Kidney (tissue), 14 donors: ENCODE results near the gene PROC. TPM values are rescaled to one million over a fixed set of nuclear protein-coding genes. Genes with fewer than 3 reads are reported as not detected.

Experiments
- DNase-seq, 5 donors: peaks; one replicate each; pipeline ENCODE4 v3.0.0-alpha.2; 2013 to 2020
- FAIRE-seq: peaks from 2 replicates; lab custom pipeline; 2012; peaks lifted over from hg19 to GRCh38; lab: Jason Lieb, UNC
- H3K27ac ChIP-seq, 2 donors: one replicate each; pipeline ENCODE4 v1.7.0; 2013; ENCODE audit warnings: low read depth in 2 of 2, low read length in 2 of 2, inconsistent platforms in 1 of 2
- H3K27me3 ChIP-seq: one replicate; pipeline ENCODE4 v1.7.1; 2013; ENCODE audit warnings: low read length, inconsistent platforms; ENCODE audit not compliant: control insufficient read depth, insufficient read depth
- H3K36me3 ChIP-seq, 3 donors: one replicate each; pipeline versions ENCODE4 v1.7.0 to v1.7.1; 2013; ENCODE audit warnings: low read length in 3 of 3, control low read depth in 1 of 3, inconsistent platforms in 1 of 3; ENCODE audit not compliant: insufficient read depth in 3 of 3, control insufficient read depth in 2 of 3
- H3K4me1 ChIP-seq, 3 donors: one replicate each; pipeline versions ENCODE4 v1.7.0 to v1.7.1; 2013; ENCODE audit warnings: low read length in 3 of 3, inconsistent platforms in 1 of 3, low read depth in 1 of 3; ENCODE audit not compliant: control insufficient read depth in 2 of 3, insufficient read depth in 2 of 3
- H3K4me3 ChIP-seq, 3 donors: one replicate each; pipeline versions ENCODE4 v1.7.0 to v1.8.1; 2013; ENCODE audit warnings: low read length in 3 of 3, control low read depth in 1 of 3, inconsistent platforms in 1 of 3
- H3K9ac ChIP-seq, 3 donors: one replicate each; pipeline versions ENCODE4 v1.7.0 to v1.7.1; 2013; ENCODE audit warnings: low read length in 3 of 3, control low read depth in 1 of 3, inconsistent platforms in 1 of 3
- H3K9me3 ChIP-seq, 3 donors: one replicate each; pipeline versions ENCODE4 v1.7.0 to v1.7.1; 2013; ENCODE audit warnings: low read length in 3 of 3, control low read depth in 1 of 3, inconsistent platforms in 1 of 3; ENCODE audit not compliant: control insufficient read depth in 2 of 3, insufficient read depth in 1 of 3
- intact Hi-C: fragments of 100-400 bp; cut with DNase I; formaldehyde crosslinking; loops from one replicate; pipeline ENCODE4 v1.11.1; 2022
- polyA plus RNA-seq: library from polyadenylated mRNA; stranded (reverse); fragments of 350-450 nt; fragmentation: Illumina TruSeq; extraction: RNeasy Lipid Tissue Mini Kit (QIAGEN cat#74804); gene quantifications from one replicate; pipeline ENCODE4 v1.2.3, GENCODE V29; 2014; ENCODE audit warnings: low read depth, low replicate concordance; ENCODE audit not compliant: insufficient read depth
- total RNA-seq: library from RNA; stranded (reverse); fragmentation: NEBNext Ultra II Directional; extraction: Animal tissue kit (Norgen Biotek cat#: 25700); gene quantifications from one replicate; pipeline ENCODE4 v1.2.1, GENCODE V29; 2021
- TF ChIP-seq, protein P1 (sequence below): IDR thresholded peaks from 3 replicates; pipeline ENCODE4 v1.5.1; 2012; ENCODE audit warnings: mild to moderate bottlenecking, moderate library complexity, borderline replicate concordance; ENCODE audit not compliant: insufficient read depth; ENCODE audit errors: extremely low read depth
- donor health status: control.
- donor health status: control.
- donor health status: control.
- donor health status: control.
- donor health status: control.
- donor health status: DM: yes; HTN: yes; CAD: no.
- donor health status: Normal renal cell carcinoma (clear cell type).

Gene PROC
- total and polyA plus RNA-seq, 2 donors from 2014 or later = 5.9 to 51.0 TPM

DNA sequence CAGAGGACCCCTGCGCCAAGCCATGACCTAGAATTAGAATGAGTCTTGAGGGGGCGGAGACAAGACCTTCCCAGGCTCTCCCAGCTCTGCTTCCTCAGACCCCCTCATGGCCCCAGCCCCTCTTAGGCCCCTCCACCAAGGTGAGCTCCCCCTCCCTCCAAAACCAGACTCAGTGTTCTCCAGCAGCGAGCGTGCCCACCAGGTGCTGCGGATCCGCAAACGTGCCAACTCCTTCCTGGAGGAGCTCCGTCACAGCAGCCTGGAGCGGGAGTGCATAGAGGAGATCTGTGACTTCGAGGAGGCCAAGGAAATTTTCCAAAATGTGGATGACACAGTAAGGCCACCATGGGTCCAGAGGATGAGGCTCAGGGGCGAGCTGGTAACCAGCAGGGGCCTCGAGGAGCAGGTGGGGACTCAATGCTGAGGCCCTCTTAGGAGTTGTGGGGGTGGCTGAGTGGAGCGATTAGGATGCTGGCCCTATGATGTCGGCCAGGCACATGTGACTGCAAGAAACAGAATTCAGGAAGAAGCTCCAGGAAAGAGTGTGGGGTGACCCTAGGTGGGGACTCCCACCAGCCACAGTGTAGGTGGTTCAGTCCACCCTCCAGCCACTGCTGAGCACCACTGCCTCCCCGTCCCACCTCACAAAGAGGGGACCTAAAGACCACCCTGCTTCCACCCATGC lies 3.0 kb downstream of the PROC start:
- Histone ChIP-seq H3K4me1 (peaks cover 0 to 5% (median 0%) of the 10 kb centered on the region in 3 donors), H3K9me3 (no peaks in the 10 kb centered on the region), H3K9ac (no peak overlapping the region), H3K4me3 (no peak overlapping the region), H3K27ac (no peak overlapping the region), H3K27me3 (no peaks in the 10 kb centered on the region), H3K36me3 (no peaks in the 10 kb centered on the region)
- intact Hi-C loops = no loop called here
- no peak for FAIRE-seq
- TF ChIP-seq, protein P1, sequence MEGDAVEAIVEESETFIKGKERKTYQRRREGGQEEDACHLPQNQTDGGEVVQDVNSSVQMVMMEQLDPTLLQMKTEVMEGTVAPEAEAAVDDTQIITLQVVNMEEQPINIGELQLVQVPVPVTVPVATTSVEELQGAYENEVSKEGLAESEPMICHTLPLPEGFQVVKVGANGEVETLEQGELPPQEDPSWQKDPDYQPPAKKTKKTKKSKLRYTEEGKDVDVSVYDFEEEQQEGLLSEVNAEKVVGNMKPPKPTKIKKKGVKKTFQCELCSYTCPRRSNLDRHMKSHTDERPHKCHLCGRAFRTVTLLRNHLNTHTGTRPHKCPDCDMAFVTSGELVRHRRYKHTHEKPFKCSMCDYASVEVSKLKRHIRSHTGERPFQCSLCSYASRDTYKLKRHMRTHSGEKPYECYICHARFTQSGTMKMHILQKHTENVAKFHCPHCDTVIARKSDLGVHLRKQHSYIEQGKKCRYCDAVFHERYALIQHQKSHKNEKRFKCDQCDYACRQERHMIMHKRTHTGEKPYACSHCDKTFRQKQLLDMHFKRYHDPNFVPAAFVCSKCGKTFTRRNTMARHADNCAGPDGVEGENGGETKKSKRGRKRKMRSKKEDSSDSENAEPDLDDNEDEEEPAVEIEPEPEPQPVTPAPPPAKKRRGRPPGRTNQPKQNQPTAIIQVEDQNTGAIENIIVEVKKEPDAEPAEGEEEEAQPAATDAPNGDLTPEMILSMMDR = no peak
- DNase-seq = no peak

DNA sequence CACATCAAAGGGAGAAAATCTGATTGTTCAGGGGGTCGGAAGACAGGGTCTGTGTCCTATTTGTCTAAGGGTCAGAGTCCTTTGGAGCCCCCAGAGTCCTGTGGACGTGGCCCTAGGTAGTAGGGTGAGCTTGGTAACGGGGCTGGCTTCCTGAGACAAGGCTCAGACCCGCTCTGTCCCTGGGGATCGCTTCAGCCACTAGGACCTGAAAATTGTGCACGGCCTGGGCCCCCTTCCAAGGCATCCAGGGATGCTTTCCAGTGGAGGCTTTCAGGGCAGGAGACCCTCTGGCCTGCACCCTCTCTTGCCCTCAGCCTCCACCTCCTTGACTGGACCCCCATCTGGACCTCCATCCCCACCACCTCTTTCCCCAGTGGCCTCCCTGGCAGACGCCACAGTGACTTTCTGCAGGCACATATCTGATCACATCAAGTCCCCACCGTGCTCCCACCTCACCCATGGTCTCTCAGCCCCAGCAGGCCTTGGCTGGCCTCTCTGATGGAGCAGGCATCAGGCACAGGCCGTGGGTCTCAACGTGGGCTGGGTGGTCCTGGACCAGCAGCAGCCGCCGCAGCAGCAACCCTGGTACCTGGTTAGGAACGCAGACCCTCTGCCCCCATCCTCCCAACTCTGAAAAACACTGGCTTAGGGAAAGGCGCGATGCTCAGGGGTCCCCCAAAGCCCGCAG lies 3.8 kb downstream of the PROC start:
- FAIRE-seq = no peak

DNA sequence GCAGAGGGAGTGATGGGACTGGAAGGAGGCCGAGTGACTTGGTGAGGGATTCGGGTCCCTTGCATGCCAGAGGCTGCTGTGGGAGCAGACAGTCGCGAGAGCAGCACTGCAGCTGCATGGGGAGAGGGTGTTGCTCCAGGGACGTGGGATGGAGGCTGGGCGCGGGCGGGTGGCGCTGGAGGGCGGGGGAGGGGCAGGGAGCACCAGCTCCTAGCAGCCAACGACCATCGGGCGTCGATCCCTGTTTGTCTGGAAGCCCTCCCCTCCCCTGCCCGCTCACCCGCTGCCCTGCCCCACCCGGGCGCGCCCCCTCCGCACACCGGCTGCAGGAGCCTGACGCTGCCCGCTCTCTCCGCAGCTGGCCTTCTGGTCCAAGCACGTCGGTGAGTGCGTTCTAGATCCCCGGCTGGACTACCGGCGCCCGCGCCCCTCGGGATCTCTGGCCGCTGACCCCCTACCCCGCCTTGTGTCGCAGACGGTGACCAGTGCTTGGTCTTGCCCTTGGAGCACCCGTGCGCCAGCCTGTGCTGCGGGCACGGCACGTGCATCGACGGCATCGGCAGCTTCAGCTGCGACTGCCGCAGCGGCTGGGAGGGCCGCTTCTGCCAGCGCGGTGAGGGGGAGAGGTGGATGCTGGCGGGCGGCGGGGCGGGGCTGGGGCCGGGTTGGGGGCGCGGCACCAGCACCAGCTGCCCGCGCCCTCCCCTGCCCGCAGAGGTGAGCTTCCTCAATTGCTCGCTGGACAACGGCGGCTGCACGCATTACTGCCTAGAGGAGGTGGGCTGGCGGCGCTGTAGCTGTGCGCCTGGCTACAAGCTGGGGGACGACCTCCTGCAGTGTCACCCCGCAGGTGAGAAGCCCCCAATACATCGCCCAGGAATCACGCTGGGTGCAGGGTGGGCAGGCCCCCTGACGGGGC lies 4.6 kb downstream of the PROC start:
- Histone ChIP-seq H3K4me1 (peaks cover 0 to 5% (median 0%) of the 10 kb centered on the region in 3 donors), H3K27me3 (no peaks in the 10 kb centered on the region), H3K4me3 (peak overlapping the region in 1 of 3 donors; percentile 25), H3K36me3 (no peaks in the 10 kb centered on the region), H3K9ac (no peak overlapping the region), H3K27ac (no peak overlapping the region), H3K9me3 (no peaks in the 10 kb centered on the region)
- intact Hi-C loops = no loop called here
- FAIRE-seq (no peak), DNase-seq (peak in 4 of 5 donors; percentile 58 to 72 (median 68))
- TF ChIP-seq, protein P1 = no peak

More for the DNA sequence above, 3.8 kb downstream of the PROC start:
- intact Hi-C loops = no loop called here
- H3K27me3 ChIP-seq = no peaks in the 10 kb centered on the region
- H3K9me3 ChIP-seq = no peaks in the 10 kb centered on the region
- H3K4me1 ChIP-seq = peaks cover 0 to 5% (median 0%) of the 10 kb centered on the region in 3 donors
- H3K36me3 ChIP-seq = no peaks in the 10 kb centered on the region
- H3K4me3 ChIP-seq = no peak overlapping the region
- TF ChIP-seq, protein P1 = no peak
- no peak overlapping the region for H3K27ac ChIP-seq
- no peak for DNase-seq
- no peak overlapping the region for H3K9ac ChIP-seq
